Neural cell (in vitro differentiated cells): Measurements from ENCODE around the gene MTMR12.

ENCODE experiments used
- CTCF ChIP-seq: fragments of 450-650 bp; IDR thresholded peaks from 2 replicates; pipeline ENCODE4 v1.5.1; 2014; ENCODE audit warnings: antibody characterized with exemption, mild to moderate bottlenecking, moderate library complexity; ENCODE audit not compliant: poor library complexity, severe bottlenecking
- EP300 ChIP-seq: fragments of 450-650 bp; conservative IDR thresholded peaks from 2 replicates; pipeline ENCODE4 v1.6.1; 2014; ENCODE audit warnings: antibody characterized with exemption, mild to moderate bottlenecking, moderate library complexity; ENCODE audit not compliant: poor library complexity, severe bottlenecking
- EZH2 ChIP-seq: fragments of 200-600, 300-800 bp; shearing (Covaris generic), sonication (generic); IDR thresholded peaks from 2 replicates; pipeline ENCODE4 v1.6.1; 2014; ENCODE audit warnings: antibody characterized with exemption, low read length, borderline replicate concordance, mild to moderate bottlenecking; ENCODE audit not compliant: insufficient read depth, poor library complexity, severe bottlenecking
- MXI1 ChIP-seq: fragments of 450-650 bp; conservative IDR thresholded peaks from 2 replicates; pipeline ENCODE4 v1.6.1; 2014; ENCODE audit warnings: antibody characterized with exemption, mild to moderate bottlenecking; ENCODE audit not compliant: poor library complexity, severe bottlenecking
- POLR2AphosphoS5 ChIP-seq: IDR thresholded peaks from 2 replicates; pipeline ENCODE4 v1.6.1; 2012
- RAD21 ChIP-seq: fragments of 450-650 bp; conservative IDR thresholded peaks from 2 replicates; pipeline ENCODE4 v1.6.1; 2014; ENCODE audit warnings: antibody characterized with exemption, mild to moderate bottlenecking, moderate library complexity
- REST ChIP-seq: IDR thresholded peaks from 2 replicates; pipeline ENCODE4 v1.6.1; 2012; ENCODE audit warnings: borderline replicate concordance
- TAF1 ChIP-seq: IDR thresholded peaks from 2 replicates; pipeline ENCODE4 v1.6.1; 2012; ENCODE audit warnings: low read depth

GRCh38 chr5:32279786-32280185 is 33.0 kb downstream of the MTMR12 start:
- TF ChIP-seq EZH2: no peak
- TF ChIP-seq CTCF: no peak
- no peak for TF ChIP-seq REST
- TF ChIP-seq MXI1: no peak
- TF ChIP-seq TAF1: no peak
- no peak for TF ChIP-seq EP300
- no peak for TF ChIP-seq POLR2AphosphoS5
- TF ChIP-seq RAD21: no peak
